ENCODE results near the gene ATP5MC3.
A peak's percentile ranks its signal among the peaks of the same experiment; 100 is the strongest.

The ATP5MC3 gene

DNA sequence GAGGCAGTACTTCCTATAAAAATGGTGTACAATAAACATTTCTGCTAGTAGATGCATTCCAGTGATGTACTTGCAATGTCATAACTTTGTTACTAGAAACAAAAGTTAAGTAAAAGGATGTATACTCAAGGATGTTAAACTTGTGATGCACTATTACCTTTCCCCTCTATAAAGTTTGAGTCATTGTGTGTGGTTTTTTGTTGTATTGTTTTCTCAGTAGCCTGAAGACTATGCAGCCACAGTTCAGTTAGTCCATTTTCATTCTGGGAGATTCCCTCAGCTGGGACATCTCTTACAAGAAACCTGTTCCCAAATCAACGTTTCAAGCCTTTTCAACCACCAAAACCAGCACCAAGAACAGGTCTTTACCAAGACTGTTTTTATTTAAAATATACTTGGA, 5.6 kb downstream of the ATP5MC3 start:
- peaks cover 42% of the 10 kb centered on the region for H3K36me3 Mint-ChIP-seq (ENCODE audit: low read depth)
- no peaks in the 10 kb centered on the region for H3K9me3 Mint-ChIP-seq
- H3K4me3 Mint-ChIP-seq = no peak overlapping the region
- H3K4me1 Mint-ChIP-seq = peaks cover 19% of the 10 kb centered on the region
- H3K27me3 Mint-ChIP-seq (ENCODE audit: low read depth) = no peaks in the 10 kb centered on the region
- no peak overlapping the region for H3K27ac Mint-ChIP-seq
- no peak for TF ChIP-seq CTCF (IDR thresholded peaks at IDR 0.05; ENCODE audit: unreplicated experiment in 3 of 3)

DNA sequence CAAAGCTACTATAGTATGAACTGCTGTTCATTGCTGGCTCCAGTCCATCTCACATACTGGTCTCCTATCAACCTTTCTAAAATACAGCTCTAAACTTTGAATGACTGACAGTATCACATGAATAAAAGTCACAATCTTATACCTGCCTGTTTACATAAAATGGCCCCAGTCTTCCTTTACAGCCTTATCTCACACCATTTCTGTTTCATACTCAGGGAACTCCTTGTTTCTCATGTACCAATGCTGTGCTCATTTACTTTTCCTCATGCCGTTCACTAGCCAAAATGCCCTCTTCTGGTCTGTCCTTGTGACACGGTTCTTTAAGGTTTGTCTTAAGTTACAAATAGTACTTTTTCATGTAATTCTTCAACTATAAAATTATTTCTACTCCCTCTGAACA, 6.2 kb downstream of the ATP5MC3 start:
- Mint-ChIP-seq H3K9me3 (no peaks in the 10 kb centered on the region), H3K36me3 (ENCODE audit: low read depth) (peaks cover 36% of the 10 kb centered on the region), H3K27ac (no peak overlapping the region), H3K27me3 (ENCODE audit: low read depth) (no peaks in the 10 kb centered on the region), H3K4me3 (no peak overlapping the region), H3K4me1 (peaks cover 14% of the 10 kb centered on the region)
- TF ChIP-seq CTCF (IDR thresholded peaks at IDR 0.05; ENCODE audit: unreplicated experiment in 3 of 3) = no peak

- H3K36me3 Mint-ChIP-seq (ENCODE audit: low read depth) = peaks cover 7% of the 10 kb centered on the region
- H3K9me3 Mint-ChIP-seq = no peaks in the 10 kb centered on the region
- H3K27me3 Mint-ChIP-seq (ENCODE audit: low read depth) = no peaks in the 10 kb centered on the region
- peaks cover 23% of the 10 kb centered on the region for H3K4me1 Mint-ChIP-seq
- peak overlapping the region; percentile 90 to 95 (median 94) for H3K4me3 Mint-ChIP-seq
- H3K27ac Mint-ChIP-seq = no peak overlapping the region
- no peak for TF ChIP-seq CTCF (IDR thresholded peaks at IDR 0.05; ENCODE audit: unreplicated experiment in 3 of 3)
These were observed 10.7 kb downstream of the ATP5MC3 start for GRCh38 chr2:175170659-175171304.

GRCh38 chr2:175169191-175169590, 12.3 kb downstream of the ATP5MC3 start:
- Mint-ChIP-seq H3K27ac (no peak overlapping the region), H3K4me1 (peaks cover 23% of the 10 kb centered on the region), H3K4me3 (peak overlapping the region; percentile 90 to 95 (median 94)), H3K36me3 (ENCODE audit: low read depth) (peaks cover 4% of the 10 kb centered on the region), H3K27me3 (ENCODE audit: low read depth) (no peaks in the 10 kb centered on the region), H3K9me3 (no peaks in the 10 kb centered on the region)
- no peak for TF ChIP-seq CTCF (IDR thresholded peaks at IDR 0.05; ENCODE audit: unreplicated experiment in 3 of 3)

- peak overlapping the region; percentile 90 to 95 (median 94) for H3K4me3 Mint-ChIP-seq
- peaks cover 7% of the 10 kb centered on the region for H3K36me3 Mint-ChIP-seq (ENCODE audit: low read depth)
- TF ChIP-seq CTCF (IDR thresholded peaks at IDR 0.05; ENCODE audit: unreplicated experiment in 3 of 3) = no peak
- peak overlapping the region; percentile 85 to 99 (median 94) for H3K27ac Mint-ChIP-seq
- H3K9me3 Mint-ChIP-seq = no peaks in the 10 kb centered on the region
- H3K4me1 Mint-ChIP-seq = peaks cover 23% of the 10 kb centered on the region
- H3K27me3 Mint-ChIP-seq (ENCODE audit: low read depth) = no peaks in the 10 kb centered on the region
These were observed 13.0 kb downstream of the ATP5MC3 start for GRCh38 chr2:175168564-175168945.
